Keratinocyte (primary cell): ENCODE measurements around the gene GRB10.

Experiments
- CTCF ChIP-seq, 3 experiments: IDR thresholded peaks in 1 of 3; conservative IDR thresholded peaks in 1 of 3; optimal IDR thresholded peaks in 1 of 3; 2 replicates in 2 of 3; 3 replicates in 1 of 3; pipeline versions ENCODE3 to v1.5.1; 2011; ENCODE audit warnings: low read length in 3 of 3, mild to moderate bottlenecking in 3 of 3, moderate library complexity in 2 of 3, control low read depth in 1 of 3, inconsistent platforms in 1 of 3; ENCODE audit not compliant: insufficient read depth in 2 of 3; ENCODE audit errors: extremely low read depth in 1 of 3
- EZH2 ChIP-seq: IDR thresholded peaks from one replicate; pipeline ENCODE4 v1.6.1; 2012; ENCODE audit warnings: inconsistent platforms, mild to moderate bottlenecking, low read length, moderate library complexity

DNA sequence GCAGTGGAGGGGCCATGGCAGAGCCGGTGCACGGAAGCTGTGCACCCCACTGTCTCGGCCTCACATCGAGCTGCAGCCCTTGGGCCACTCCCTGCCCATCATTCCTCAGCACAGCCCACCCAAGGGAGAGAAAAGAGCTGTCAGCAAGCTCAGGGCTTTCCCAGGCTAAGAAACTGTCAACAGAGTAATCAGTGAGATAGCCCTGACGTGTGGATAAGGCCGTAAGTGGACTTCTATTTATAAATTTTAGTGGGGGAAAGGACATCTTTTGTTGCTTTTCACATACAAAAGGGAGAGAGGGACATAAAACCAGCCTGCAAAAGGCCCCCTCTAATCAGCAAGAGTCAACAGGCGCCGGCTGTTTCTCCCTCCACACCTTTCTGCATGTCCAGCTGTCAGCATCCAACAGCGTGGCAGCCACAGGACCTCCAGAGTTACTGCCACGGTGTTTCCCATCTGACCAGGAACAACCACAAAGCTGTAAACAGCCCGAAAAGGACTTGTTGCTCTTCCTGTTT lies 160.7 kb downstream of the GRB10 start:
- TF ChIP-seq CTCF (optimal IDR thresholded peaks at IDR 0.05 in 1 of 3, IDR thresholded peaks at IDR 0.05 in 1 of 3, conservative IDR thresholded peaks at IDR 0.05 in 1 of 3; ENCODE audit: extremely low read depth in 1 of 3, insufficient read depth in 2 of 3, low read length in 3 of 3) (no peak), EZH2 (no peak)
